Activated T-cell treated with anti-CD3 and anti-CD28 coated beads, Interleukin-2, amount 50 U/mL, for 1 hour (primary cell): ENCODE data around the gene RFX1.
A peak's percentile ranks its signal among the peaks of the same experiment; 100 is the strongest.
"Not testable (repeated sequence)": the region's sequence is repeated elsewhere in the genome, so short reads cannot be mapped to it uniquely, and the experiment has no call there.

ENCODE experiments used
- DNase-seq: peaks from one replicate; pipeline ENCODE4 v3.0.0-alpha.2; 2020

The RFX1 gene

DNA sequence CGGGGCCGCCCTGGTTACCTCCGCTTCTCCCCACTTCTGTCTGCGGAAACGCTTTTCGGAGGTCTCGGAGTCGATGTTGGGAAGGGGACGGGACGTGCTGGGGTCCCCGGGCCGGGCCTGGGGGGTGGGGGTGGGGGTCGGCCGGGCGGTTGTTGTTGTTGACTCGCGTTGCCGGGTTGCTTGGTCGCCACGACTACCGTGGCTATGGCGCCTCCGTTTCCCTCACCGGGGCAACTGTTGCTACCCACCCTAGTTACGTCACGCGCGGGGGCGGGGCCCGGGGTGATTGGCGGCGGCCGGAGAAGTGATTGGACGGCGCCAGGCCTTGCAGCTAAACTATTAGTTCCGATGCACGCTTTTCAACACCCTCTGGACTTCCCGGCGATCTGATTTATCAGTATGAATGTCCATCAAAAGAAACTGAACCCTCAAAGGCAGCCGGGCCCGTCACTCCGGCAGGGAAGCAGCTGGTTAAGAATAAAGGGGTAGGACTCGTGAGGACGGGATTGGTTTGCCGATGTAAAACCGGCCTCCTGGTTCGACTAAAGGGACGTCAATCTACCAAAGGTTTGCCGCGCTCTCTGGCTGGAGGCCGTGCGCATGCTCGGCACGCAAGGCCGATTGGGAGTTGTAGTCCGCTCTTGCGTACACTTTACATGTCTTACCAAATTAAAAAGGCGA, at the start of gene RFX1:
TSS of gene RFX1 (minus strand) at position 236 of the 681 bp plus-strand sequence. CDS start 12,477 bp downstream, outside the sequence.
- DNase-seq, result peak; percentile 100

DNA sequence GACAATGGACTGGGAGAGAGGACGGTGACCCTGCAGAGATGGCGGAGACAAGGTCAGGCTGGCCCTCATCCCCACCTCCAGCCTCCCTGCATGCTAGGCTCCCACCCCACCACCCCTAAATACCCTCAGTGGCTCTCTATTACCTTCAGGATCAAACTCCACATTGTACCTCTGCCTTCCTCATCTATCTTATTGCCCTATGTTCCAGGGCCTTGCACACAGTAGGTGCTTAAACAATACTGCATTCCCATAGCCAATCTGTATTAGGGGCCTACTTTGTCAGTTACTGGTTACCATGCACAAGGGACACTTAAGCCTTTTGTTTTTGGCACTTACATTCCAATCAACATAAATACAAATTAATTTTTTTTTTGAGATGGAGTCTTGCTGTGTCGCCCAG, 49.3 kb upstream of the RFX1 start:
- DNase-seq, result no peak

- DNase-seq, result no peak
These were observed 48.6 kb upstream of the RFX1 start for GRCh38 chr19:14054721-14055120.

GRCh38 chr19:14054099-14054498, 48.0 kb upstream of the RFX1 start:
- no peak for DNase-seq

GRCh38 chr19:14053500-14053899, 47.4 kb upstream of the RFX1 start:
- DNase-seq, result no peak

DNA sequence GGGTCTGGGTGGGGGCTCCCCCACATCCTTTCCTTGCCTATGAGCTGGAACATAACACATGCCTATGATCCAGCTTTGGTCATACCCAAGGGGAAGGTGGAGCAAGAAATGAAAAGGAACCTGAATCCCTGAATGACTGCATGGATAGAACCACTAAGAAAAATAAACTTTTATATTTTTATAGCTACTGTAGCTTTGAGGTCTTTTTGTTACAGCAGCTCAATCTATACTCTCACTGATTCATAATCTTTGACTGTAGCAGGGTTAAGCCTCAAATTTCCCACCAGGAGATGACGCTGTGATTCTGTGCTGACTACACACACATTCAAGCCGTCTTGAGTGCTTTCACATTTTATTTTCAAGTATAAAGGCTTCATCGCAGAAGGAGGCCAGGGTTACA, 46.9 kb upstream of the RFX1 start:
- DNase-seq, result no peak

- no peak for DNase-seq
These were observed 46.4 kb upstream of the RFX1 start for GRCh38 chr19:14052470-14052869.

GRCh38 chr19:14051980-14052379, 45.9 kb upstream of the RFX1 start:
- DNase-seq, result no peak

GRCh38 chr19:14050961-14051360, 44.8 kb upstream of the RFX1 start:
- DNase-seq, result not testable (repeated sequence)

DNA sequence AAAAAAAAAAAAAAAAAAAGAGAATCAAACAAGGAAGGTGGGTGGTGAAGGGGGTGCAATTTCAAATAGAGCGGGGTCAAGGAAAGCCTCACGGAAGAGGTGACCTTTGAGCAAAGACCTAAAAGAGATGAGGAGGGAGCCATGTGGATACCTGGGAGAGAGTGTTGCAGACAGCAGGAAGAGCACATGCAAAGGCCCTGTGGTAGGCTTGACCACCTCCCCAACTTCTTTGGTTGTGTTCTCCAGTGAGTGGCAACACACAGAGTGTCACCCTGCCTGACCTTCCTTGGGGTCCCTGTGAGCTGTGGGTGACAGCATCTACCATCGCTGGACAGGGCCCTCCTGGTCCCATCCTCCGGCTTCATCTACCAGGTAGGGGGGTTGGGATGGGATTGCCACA, 44.4 kb upstream of the RFX1 start:
- no peak for DNase-seq

DNA sequence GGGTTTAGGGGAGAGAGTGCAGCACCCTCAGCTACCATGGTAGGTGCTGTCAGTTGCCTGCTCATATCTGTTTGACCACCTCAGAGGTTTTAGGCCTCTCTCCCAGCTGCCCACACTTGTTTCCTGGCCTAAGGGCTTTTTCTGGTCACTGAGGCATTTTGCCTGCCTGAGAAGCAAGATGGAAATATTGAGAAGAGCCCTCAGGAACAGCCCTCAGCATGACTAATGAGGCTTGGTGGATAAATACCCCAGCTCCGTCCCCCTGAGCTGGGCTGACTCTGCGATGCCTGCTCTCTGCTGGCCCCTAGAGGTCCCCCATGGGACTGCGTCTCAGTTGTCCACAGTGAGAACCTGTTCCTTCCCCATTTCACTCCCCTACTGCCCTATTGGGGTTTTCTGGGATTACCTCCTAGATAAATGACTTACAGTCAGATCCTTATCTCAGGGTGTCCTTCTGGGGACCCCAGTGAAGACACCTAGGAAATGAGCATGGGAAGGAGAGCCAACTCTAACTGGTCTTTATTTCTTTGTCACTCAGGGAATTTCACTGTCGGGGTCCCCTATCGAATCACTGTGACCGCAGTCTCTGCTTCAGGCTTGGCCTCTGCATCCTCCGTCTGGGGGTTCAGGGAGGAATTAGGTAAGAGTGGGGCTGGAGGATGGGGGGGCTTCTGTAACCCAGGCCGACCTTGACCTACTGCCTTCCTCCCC, 42.5 kb upstream of the RFX1 start:
- peak; percentile 84 for DNase-seq

DNA sequence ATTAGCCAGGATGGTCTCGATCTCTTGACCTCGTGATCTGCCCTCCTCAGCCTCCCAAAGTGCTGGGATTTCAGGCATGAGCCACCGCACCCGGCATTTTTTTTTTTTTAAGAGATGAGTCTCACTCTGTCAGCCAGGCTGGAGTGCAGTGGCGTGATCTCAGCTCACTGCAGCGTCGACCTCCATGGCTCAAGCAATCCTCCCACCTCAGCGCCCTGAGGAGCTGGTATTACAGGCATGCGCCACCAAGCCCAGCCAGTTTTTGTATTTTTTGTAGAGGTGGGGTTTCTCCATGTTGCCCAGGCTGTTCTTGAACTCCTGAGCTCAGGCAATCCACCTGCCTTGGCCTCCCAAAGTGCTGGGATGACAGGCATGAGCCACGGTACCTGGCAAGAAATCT, 41.7 kb upstream of the RFX1 start:
- DNase-seq, result not testable (repeated sequence)

DNA sequence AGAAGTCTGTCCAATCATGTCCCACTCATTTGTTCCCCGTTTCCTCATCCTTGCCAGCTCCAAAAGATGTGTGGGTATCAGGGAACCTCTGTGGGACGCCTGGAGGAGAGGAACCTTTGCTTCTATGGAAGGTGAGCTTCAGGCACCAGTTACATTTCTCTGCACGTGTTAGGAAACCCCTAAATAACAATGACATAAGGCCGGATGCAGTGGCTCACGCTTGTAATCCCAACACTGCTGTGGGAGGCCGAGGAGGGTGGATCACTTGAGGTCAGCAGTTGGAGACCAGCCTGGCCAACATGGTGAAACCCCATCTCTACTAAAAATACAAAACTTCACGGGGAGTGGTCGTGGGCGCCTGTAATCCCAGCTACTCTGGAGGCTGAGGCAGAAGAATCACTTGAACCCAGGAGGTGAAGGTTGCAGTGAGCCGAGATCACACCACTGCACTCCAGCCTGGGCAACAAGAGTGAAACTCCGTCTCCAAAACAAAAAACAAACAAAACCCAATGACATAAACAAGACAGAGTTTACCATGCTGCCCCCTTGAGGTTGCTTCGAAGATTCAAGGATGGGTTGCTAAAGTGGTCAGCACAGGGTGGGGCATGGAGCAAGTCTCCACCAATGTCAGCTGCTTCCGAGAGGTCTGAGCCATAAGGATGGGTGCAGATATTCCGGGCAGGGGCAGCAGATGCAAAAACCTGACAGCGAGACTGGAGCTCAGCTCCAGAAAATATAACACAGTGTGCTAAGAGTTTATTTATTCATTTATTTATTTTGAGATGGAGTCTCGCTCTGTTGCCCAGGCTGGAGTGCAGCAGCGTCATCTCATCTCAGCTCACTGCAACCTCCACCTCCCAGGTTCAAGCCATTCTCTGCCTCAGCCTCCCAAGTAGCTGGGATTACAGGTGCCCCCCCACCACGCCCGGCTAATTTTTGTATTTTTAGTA, 36.8 kb upstream of the RFX1 start:
- peak; percentile 34 for DNase-seq

- DNase-seq, result no peak
These were observed 33.1 kb upstream of the RFX1 start for GRCh38 chr19:14039181-14039580.

- DNase-seq, result no peak
These were observed 29.6 kb upstream of the RFX1 start for GRCh38 chr19:14035706-14036105.

DNA sequence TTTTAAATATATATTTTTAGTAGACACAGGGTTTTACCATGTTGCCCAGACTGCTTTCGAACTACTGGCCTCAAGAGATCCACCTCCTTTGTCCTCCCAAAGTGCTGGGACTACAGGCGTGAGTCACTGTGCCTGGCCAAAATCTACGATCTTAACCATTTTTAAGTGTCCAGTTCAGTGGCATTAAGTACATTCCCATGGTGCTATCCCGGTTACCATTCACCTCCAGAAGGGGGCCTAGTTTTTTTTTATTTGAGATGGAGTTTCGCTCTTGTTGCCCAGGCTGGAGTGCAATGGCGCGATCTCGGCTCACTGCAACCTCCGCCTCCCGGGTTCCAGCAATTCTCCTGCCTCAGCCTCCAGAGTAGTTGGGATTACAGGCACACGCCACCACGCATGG, 29.0 kb upstream of the RFX1 start:
- not testable (repeated sequence) for DNase-seq

- no peak for DNase-seq
These were observed 27.8 kb upstream of the RFX1 start for GRCh38 chr19:14033946-14034345.

DNA sequence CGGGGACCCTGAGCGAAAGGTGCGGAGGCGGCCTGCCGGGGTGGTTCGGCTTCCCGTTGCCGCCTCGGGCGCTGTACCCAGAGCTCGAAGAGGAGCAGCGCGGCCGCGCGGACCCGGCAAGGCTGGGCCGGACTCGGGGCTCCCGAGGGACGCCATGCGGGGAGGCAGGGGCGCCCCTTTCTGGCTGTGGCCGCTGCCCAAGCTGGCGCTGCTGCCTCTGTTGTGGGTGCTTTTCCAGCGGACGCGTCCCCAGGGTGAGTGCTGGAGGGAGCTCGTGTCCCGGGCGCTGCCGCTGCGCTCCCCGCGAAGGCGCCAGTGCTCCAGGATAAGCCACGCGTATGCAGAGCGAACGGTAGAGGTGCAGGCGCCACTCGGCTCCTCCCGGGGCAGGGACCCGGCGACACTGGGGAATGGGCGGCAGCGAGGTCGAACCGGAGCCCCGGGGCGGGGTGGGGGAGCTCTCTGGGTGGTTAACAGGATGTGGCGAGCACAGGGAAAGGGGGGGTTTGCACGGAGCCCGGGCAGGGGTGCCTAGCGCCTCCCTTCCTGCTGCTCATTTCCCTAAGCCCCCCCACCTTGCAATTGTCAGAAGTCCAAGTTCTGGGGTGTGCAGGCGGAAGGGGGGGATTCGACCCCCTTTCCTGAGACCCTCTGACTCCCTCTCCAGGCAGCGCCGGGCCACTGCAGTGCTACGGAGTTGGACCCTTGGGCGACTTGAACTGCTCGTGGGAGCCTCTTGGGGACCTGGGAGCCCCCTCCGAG, 25.8 kb upstream of the RFX1 start, which contains the start of gene IL27RA:
TSS of gene IL27RA (plus strand) at position 44 of the 762 bp plus-strand sequence. CDS start at position 155, 111 bp downstream.
- DNase-seq, result peak; percentile 82

- no peak for DNase-seq
These were observed 25.0 kb upstream of the RFX1 start for GRCh38 chr19:14030997-14031718.

GRCh38 chr19:14028901-14029300, 22.8 kb upstream of the RFX1 start:
- DNase-seq, result no peak

GRCh38 chr19:14027856-14028450, 21.8 kb upstream of the RFX1 start, which contains the start of gene RLN3:
RLN3 (plus strand) TSS chr19:14028148; CDS start chr19:14028205, 57 bp downstream.
- no peak for DNase-seq
